Activated CD8-positive, alpha-beta memory T cell treated with anti-CD3 and anti-CD28 coated beads, Interleukin-2, amount 50 U/mL, for 24 hours (primary cell): ENCODE results near the gene KLF8.

Experiments used
- DNase-seq: peaks from one replicate; pipeline ENCODE4 v3.0.0-alpha.2; 2020; ENCODE audit errors: extremely low read depth

KLF8 gene

GRCh38 chrX:56309881-56310280 is 77.7 kb downstream of the KLF8 start:
- no peak for DNase-seq

- no peak for DNase-seq
Observed at GRCh38 chrX:56310581-56310980, 78.4 kb downstream of the KLF8 start.

DNA sequence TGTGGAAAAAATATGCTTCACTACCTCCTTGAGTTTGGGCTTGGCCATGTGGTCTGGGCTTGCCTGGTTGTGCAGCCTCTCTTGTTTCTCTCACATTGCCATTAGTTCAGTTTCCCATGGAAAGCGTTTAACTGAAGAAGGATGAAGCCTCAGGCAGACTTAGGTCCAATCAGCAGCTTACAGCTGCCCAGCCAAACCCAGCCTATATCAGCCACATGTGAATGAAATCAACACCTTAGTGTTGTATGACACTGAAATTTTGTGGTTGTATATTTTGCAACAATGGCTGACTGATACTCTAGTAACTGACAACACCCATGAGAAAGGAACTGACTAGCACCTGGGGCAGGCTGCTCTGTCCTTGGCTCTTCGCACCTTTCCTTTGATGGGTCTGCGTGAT is 81.2 kb downstream of the KLF8 start:
- no peak for DNase-seq

DNA sequence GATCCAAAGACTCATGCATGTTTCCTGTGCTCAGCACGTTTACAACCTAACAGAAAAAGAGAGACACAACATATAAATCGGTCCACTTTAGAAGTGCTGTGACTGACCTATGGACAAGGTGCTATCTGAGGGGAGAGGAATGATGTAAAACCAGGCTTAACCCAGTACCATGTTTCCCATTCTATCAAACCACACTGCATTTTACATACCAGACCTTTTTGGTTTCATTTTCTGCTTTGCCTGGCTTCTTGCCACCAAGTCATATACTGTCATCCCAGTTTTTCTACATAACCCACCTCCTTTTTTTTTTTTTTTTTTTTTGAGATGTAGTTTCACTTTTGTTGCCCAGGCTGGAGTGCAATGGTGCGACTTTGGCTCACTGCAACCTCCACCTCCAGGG is 82.2 kb downstream of the KLF8 start:
- DNase-seq, result no peak

GRCh38 chrX:56318076-56318475 is 85.9 kb downstream of the KLF8 start:
- no peak for DNase-seq

GRCh38 chrX:56319165-56319564 is 87.0 kb downstream of the KLF8 start:
- no peak for DNase-seq
